Measurements from ENCODE around the gene ARID5A. TPM values are rescaled to one million over a fixed set of nuclear protein-coding genes. Genes with fewer than 3 reads are reported as not detected.
A peak's percentile ranks its signal among the peaks of the same experiment; 100 is the strongest.
"Not testable (repeated sequence)": the region's sequence is repeated elsewhere in the genome, so short reads cannot be mapped to it uniquely, and the experiment has no call there.

ARID5A gene
- total RNA-seq, 1 donor = 37.4 TPM

DNA sequence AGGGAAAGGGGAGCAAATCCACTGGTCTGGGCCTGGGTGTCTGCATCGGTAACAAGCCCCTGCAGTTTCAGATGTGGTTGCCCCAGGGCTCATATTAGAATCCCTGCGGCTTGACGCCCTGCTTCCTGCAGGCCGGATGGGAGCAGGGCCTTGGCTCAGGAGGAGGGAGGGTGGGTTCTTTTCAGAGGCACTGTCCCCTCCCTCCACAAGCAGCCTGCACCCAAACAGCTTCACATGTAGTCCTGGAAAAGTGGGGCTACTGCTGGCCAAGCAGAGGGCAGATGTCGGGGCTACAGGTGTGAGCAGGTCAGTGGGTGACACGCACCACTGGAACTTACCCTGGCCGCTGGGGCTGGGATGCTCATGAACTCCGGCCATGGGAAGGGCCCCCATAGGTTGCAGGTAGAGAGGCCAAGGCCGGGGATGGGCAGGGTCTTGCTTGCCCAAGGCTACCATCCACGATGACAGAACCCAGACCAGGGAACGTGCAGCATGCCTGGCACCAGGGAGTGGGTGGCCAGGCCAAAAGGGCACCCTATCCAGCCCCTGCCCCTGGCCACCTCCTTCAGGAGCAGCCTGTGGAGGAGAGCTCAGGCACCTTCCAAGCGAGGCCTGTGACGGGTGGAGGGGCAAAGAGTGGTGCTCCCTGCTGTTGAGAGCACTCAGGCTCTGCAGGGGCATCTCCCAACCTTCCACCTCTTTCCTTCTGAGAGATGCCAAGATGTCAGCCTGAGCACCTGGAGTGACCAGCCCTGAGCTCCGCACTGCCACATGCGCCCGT lies 16.8 kb downstream of the ARID5A start:
- no peak for DNase-seq (ENCODE audit: low read depth in 2 of 3, low spot score in 2 of 3)

DNA sequence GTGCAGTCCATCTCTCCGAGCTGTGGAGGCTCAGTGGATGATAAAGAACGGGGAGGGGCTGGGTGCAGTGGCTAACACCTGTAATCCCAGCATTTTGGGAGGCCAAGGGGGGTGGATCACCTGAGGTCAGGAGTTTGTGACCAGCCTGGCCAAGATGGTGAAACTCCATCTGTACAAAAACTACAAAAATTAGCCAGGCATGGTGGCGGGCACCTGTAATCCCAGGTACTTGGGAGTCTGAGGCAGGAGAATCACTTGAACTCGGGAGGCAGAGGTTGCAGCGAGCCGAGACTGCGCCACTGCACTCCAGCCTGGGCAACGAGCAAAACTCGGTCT lies 17.4 kb downstream of the ARID5A start:
- not testable (repeated sequence) for DNase-seq (ENCODE audit: low read depth in 2 of 3, low spot score in 2 of 3)

DNA sequence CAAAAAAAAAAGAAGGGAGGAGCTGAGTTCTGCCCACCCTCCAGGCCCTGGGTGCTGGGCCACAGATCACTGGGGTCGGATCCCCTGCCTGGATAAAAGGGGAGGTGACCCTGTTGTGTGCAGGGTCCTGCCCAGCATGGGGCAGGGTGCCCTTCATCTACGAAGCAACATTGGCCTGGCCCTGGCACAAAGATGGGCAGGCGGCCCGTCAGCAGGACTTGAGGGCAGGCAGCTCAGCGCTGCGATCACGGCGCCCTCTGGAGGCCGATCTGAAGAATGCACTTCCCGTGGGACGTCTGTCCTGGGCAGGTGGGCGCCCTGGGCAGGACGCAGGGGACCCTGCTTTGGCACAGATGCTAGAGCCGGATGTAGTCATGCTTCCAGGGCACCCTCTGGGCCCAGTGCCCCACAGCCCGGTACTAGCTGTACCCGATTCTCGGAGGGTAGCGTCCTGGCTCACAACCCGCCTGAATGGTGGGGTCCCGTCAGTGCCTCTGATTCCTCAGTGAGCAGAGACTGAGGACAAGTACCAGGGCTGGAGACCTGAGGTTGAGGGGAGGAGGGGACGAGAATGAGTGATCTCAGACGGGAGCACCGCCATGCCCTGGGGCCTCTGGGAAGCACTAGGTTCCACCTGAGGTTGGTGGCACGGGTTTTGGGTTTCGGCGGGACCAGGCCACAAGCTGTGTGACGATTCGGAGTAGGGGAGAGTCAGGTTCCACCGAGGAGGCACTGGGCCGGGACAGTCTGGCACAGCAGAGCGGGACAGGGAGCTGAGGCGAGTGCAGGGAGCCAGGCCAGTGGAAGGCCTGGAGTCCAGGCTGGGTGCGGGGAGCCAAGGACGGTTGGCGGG lies 18.0 kb downstream of the ARID5A start:
- DNase-seq (ENCODE audit: low read depth in 2 of 3, low spot score in 2 of 3) = peak; percentile 73 to 78 (median 76)

DNA sequence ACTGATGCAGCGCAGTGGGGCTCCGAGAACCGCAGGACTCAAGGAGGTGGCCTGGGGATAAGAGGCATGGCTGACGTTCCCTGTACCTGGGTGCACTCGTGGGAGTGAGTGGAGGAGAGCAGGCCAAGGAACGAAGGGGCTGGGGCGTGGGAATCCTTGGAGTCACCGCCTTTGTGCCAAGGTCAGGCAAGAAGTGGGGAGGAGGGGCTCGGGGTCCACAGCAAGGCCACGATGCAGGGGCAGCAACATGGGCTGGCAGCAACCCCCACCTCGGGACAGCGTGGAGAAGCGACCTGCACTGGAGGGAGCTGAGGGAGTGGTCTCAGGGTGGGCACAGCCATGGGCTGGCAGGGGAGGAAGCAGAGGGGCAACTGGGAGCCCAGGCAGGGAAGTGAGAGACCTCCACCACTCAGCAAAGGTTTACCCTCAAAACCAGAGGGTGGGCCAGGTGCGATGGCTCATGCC lies 18.6 kb downstream of the ARID5A start:
- no peak for DNase-seq (ENCODE audit: low read depth in 2 of 3, low spot score in 2 of 3)

DNA sequence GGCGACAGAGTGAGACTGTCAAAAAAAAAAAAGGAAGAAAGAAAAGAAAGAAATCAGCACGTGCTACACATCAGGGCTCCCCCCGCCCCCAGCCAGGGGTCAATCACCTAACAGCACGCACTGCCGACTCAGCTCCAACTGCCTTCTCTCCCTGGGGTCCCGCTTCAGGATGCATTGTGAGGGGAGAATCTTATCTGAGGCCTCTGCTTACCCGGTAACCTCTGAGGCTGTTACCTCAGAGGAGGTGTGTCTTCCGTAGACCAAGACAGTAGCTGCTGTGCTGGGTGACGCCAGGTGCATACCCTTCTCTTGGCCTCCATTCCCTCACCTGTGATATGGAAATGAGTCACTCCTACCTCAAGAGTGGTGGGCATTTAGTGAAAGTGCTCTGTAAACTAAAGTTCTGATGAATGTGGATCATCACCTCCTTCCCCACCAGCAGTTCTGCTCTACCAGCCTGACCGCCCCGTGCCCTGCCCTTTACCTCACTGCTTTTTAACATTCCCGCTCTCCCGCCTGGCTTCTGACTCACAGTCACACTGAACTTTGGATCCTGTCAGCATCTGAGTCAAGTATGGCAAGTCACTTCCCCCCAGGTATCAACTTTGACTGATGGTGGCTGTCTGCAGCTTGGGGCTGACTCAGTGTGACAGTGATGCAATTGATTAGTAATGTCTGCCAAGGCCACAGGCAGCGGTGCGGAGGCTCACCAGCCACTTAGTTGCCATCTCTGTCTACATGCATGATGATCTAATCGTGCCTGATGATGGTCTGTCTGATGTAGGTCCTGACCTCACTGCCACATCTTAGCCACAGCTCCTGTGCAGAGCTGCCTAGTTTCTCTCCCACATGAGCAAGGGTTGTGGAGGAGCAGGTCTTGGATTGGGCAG lies 20.1 kb downstream of the ARID5A start:
- DNase-seq (ENCODE audit: low read depth in 2 of 3, low spot score in 2 of 3) = no peak

DNA sequence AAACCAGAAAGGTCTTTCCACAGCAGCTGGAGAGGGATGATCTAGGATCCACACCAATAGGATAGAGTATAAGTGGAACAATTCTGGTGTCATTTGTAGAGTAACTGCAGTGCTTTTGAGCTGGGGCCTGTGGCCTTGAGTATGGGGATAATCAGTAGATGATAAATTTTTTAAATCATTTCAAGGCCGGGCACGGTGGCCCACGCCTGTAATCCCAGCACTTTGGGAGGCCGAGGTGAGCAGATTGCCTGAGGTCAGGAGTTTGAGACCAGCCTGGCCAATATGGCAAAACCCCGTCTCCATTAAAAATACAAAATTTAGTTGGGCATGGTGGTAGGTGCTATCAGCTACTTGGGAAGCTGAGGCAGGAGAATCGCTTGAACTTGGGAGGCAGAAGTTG lies 20.9 kb downstream of the ARID5A start:
- not testable (repeated sequence) for DNase-seq (ENCODE audit: low read depth in 2 of 3, low spot score in 2 of 3)

DNA sequence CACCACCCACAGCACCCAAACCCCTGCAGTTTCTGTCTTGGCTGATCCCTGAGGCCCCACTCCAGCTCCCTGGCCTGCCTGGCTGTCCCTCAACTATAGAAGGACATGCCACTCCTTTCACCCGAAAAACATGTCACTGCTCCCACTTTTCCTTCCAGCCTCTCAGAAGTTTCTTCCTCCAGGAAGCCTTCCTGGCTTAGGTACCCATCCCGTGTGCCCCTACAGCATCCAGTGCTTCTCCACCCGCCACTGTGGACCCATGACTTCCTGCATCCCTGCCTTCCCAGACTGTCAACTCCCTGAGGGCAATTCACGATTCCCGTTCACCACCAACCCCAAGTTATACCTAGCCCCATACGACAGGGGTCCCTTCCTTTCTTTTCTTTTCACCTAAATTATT lies 21.5 kb downstream of the ARID5A start:
- DNase-seq (ENCODE audit: low read depth in 2 of 3, low spot score in 2 of 3) = no peak

DNA sequence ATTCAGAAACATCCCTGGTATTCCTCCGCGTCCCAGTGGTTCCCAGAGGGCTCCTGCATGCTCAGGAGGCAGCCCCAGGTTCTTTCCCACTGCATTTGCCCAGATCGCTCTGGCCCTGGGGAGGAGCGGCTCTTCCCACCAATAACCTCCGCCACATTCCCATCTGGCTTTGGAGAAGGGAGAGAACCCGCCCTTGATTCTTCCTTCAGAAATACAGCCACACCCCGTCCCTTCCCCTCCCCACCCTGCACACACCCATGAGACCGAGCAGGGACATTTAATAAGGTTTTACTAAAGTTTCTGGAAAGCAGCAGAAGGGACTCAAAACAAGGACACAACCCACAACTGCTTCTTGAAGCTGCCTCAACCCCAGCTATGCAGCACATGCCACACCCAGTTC lies 21.9 kb downstream of the ARID5A start:
- no peak for DNase-seq (ENCODE audit: low read depth in 2 of 3, low spot score in 2 of 3)

DNA sequence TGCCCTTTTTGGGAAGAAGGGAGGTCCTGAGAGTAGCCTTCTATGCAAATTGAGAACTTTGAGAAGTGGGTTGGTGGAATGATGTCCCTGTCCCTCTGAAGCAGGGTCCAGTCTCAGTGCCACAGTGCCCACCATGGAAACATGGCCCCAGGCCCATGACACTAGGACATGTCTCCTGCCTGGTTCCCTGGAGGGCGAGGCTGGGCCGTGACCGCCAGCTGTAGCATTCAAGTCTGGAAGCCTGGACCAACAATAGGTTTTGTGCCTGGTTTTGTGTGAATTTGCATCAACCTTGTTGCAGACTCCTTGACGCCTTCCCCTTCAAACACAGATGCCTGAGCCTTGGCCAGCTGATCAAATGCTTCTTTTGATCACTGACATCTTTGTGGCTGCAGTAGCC lies 27.5 kb downstream of the ARID5A start:
- no peak for DNase-seq (ENCODE audit: low read depth in 2 of 3, low spot score in 2 of 3)

DNA sequence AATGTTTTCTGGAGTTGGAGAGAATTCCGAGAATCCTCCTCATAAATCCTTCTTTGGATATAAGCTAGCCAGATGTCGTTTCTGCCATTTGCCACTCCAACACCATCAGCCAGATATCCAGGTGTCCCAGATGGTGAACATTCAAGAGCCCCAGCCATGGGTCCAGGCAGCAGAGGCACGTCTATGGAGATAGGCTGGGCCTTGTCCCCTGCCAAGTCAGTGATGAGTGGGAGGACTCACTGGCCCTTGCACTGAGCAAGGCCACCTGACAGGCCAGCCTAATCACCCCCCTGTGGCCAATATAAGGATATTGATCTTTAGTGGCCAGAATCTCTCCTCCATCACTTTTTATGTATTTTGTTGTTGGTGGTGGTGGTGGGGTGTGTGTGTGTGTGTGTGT lies 28.0 kb downstream of the ARID5A start:
- DNase-seq (ENCODE audit: low read depth in 2 of 3, low spot score in 2 of 3) = no peak

DNA sequence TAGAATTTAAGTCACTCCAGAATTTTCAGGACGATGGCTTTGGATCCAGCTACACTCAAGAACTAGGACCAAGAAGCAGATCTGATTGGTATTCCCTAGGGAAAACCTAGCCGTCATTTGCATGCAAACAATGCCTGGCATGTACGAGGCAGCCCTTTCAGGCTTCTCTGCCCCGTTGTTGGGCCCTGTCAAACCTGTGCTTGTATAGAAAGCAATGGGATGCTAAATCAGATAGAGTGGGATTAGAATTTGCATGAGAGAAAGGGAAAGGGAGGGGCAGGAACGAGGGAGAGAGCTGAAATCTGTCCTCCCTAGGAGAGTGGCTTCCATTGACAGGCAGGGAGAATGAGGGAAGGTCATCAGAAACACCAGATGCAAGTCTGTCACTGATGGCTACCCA lies 28.6 kb downstream of the ARID5A start:
- DNase-seq (ENCODE audit: low read depth in 2 of 3, low spot score in 2 of 3) = no peak

DNA sequence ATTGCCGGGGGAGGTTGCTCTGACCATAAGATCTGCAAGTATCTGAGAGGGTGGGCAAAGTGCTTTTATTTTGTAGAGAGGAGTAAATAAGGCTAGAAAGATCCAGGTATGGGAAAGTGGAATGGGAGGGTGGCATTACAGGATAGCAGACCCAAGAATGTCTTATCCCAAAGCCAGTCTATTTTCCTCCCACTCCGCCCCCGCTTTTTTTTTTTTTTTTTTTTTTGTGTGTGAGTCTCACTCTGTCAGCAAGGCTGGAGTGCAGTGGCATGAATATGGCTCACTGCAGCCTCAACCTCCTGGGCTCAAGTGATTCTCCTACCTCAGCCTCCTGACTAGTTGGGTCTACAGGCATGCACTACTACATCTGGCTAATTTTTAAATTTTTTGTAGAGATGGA lies 31.5 kb downstream of the ARID5A start:
- no peak for DNase-seq (ENCODE audit: low read depth in 2 of 3, low spot score in 2 of 3)

DNA sequence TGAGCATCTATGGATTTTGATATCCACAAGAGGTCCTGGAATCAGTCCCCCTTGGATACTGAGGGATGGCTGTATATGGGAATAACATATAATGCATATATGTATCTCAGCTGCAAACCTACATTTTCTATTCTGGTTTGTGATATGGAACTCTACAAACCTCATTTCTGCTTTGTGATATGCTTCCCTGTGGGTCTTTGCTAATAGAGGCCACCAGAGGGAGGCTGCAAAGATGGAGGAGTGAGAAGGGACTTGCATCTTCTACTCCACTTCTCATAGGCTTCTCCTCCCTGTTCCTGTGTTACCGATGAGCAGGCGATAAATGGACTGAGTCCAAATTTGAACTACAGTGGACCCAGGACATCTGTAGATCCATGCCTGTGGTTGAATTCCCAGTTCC lies 37.8 kb downstream of the ARID5A start:
- peak in 1 of 3 donors; percentile 39 for DNase-seq (ENCODE audit: low read depth in 2 of 3, low spot score in 2 of 3)

DNA sequence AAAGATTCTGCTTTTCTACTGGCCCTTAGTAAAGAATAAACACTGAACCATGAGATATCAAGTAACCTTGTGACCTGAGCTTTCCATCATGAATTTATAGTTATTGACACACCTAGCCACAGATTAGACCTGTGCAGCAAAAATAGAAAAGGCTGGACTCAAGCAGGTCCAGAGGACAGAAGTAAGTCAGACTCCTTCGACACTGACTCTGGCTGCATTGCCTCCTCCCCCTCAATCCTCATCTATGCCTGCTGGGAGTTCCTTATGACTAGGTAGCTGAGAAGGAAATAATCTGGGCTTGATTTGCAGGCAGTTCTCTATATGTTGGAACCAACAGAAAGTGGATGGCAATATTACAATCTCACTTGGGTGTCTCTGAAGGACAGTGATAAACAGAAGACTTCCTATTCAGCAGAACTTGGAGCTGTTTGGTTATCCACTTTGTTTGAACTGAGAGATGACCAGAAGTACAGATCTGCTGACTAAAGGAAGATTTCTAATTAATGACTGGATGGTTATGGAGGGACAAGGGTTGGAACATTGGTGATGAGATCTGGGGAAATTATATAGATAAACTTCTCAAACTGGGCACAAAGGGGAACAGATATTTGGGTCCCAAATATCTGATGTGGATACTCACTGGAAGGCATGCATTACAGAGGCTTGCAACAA lies 39.4 kb downstream of the ARID5A start:
- no peak for DNase-seq (ENCODE audit: low read depth in 2 of 3, low spot score in 2 of 3)

DNA sequence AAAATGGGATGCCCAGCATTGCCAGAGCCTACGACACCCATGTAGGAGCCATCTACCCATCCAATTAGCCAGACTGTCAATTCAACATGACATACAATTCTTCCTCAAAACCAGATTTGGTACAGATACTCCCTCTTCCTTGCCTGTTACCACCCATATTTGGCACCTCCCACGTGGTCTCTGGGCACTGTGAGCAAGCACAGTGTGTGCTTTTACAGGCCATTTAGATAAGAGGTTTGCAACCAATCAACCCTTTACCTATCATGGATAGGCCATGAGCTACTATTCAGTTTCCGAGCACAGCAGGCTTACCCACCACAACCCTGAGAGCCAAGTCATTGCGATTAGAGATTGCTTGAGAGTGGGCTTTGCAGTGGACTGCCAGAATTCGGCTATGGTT lies 40.9 kb downstream of the ARID5A start:
- DNase-seq (ENCODE audit: low read depth in 2 of 3, low spot score in 2 of 3) = no peak

DNA sequence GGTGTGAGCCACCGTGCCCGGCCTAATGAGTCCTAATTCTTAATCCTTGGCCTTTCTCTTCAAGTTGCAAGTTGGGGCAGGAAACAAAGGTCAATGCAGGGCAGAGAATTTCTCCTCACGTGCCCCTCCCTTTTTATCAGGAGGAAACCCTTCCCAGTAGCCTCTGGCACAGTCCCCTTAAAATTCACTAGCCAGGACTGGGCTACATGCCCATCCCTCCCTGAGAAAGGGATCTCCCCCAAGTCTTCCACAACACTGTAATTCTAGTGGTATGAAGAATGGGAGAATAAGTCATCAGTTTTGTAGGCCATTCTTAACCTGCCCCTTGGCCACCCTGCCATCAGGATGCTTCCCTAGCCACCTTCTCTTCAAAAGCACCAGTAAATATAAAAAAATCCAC lies 42.2 kb downstream of the ARID5A start:
- no peak for DNase-seq (ENCODE audit: low read depth in 2 of 3, low spot score in 2 of 3)

DNA sequence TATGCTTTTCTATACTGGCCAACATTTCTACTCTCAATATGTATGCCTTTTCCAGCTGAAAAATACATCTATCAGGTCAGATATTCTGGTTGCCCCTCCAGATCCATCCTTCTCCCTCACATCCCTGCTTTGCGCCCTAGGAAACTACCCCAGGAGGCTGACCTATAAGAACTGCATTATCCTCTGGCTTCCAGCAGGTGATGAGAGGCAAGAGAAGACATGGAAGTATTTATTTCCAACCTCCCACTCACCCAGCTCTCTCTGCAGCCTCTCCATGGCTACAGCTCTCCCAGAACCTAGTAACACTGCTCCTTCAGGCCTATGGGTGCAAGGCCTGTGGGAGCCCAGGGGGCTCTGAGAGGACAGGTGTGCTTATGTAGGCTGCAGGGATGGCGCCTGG lies 42.9 kb downstream of the ARID5A start:
- no peak for DNase-seq (ENCODE audit: low read depth in 2 of 3, low spot score in 2 of 3)

DNA sequence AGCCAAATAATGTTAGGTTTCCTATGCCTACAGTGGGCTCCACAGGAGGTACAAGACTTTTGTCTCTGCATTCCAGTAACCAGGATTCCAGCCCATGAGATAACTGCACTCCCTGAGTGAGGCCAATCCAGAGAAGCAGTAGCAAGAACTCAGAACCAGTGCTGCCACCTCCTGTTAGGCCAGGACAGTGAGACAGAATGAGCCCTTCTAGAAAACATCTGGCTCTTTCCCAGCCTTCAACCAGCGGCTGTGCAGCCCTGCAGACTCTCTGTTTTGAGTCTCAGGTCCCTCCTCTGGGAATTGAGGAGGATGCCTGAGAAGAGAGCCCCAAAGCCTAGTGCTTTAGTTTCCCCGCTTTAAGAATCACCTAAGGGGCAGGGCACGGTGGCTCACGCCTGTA lies 44.2 kb downstream of the ARID5A start:
- DNase-seq (ENCODE audit: low read depth in 2 of 3, low spot score in 2 of 3) = no peak

DNA sequence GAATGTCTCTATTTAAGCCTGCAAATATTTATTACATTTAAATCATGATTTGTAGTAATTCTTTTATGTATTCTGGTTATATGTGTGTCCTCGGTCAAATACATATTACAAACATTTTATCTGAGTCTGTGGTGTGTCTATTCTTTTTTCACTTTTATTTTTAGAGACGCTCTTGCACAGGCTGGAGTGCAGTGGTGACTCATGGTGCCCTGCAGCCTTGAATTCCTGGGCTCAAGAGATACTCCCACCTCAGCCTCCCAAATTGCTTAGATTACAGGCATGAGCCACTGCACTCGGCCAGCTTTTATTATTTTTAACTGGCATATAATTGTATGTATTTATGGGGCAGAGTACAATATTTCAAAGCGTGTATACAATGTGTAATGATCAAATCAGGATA lies 47.5 kb downstream of the ARID5A start:
- DNase-seq (ENCODE audit: low read depth in 2 of 3, low spot score in 2 of 3) = no peak

DNA sequence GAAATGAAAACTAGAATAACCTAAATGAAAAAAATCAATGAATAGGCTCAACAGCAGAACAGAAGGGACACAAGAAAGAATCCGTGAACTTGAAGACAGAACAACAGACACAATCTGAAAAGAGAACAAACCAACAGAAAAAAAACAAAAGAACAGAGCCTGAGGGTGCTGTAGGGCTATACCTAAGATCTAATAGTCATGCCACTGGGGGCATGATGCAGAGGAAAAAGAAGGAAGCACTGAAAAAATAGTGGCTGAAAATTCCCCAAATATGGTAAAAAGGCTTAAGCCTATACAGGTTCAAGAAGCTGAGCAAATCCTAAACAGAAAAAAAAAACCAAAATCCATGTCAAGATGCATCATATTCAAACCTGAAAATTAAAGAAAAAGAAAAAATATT lies 51.3 kb downstream of the ARID5A start:
- no peak for DNase-seq (ENCODE audit: low read depth in 2 of 3, low spot score in 2 of 3)

DNA sequence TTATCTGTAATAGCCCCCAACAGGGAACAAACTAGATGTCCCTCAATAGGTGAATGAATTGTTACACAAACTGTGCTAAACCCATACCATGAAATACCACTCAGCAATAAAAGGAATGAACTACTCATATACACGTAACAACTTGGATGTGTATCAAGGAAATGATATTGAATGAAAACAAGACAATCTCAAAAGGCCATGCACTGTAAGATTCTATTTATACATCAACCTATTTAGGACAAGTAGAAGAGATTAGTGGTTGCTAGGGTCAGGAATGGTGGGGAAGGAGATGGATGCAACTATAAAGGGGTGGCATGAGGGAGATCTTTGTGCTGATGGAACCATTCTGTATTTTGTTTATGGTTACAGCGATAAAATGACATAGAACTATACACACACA lies 54.5 kb downstream of the ARID5A start:
- no peak for DNase-seq (ENCODE audit: low read depth in 2 of 3, low spot score in 2 of 3)

Measured in hematopoietic multipotent progenitor cell (in vitro differentiated cells).